NT2/D1 (cell line): ENCODE measurements around the gene GPR4.

Experiments
- YY1 ChIP-seq: IDR thresholded peaks from 2 replicates; pipeline ENCODE4 v1.6.1; 2011; ENCODE audit not compliant: insufficient read length, insufficient read depth
- ZNF274 ChIP-seq: IDR thresholded peaks from 2 replicates; pipeline ENCODE4 v1.6.1; 2011; ENCODE audit warnings: mild to moderate bottlenecking, low read depth, low read length

DNA sequence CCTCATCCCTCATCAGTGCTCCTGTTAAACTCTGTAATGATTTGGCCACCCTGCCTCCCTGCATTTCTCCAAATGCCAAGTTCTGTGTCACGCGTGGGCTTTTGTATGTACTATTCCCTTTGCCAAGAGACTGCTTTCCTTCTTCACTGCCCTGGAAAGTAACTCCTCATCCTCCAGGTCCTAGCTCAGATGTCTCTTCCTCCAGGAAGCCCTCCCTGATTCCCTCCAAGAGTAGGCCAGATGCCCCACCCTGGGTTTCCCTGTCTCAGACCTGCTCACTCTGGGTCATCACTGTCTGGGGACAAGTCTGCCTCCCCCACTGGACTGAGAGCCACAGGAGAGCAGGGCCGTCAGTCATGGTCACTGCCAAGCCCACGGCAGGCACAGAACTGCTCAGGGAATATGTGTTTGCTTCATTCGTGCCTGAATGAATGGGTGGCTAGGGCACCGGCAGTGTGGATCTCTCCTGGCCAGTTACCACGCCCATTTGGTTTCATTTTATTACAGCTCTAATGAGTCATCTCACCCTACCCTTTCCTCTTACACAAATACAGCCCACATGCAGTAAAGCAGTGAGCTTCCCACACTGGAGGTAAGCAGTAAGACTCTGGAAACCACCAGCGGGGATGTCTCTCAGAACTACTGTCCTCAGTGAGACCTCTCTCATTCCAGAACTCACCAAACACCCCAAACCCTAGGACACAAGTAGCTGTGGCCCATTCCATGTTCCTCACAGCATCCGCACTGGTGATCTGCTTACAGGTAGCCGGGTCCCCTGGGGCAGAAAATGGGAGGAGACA lies 12.1 kb upstream of the GPR4 start:
- TF ChIP-seq YY1 (no peak), ZNF274 (no peak)
